NCI-H748 (cell line): ENCODE data around the gene CDH4.

Experiments used
- DNase-seq: peaks from one replicate; lab custom pipeline; 2025; ENCODE audit not compliant: unreplicated experiment; lab: John Stamatoyannopoulos, UW

Gene CDH4

DNA sequence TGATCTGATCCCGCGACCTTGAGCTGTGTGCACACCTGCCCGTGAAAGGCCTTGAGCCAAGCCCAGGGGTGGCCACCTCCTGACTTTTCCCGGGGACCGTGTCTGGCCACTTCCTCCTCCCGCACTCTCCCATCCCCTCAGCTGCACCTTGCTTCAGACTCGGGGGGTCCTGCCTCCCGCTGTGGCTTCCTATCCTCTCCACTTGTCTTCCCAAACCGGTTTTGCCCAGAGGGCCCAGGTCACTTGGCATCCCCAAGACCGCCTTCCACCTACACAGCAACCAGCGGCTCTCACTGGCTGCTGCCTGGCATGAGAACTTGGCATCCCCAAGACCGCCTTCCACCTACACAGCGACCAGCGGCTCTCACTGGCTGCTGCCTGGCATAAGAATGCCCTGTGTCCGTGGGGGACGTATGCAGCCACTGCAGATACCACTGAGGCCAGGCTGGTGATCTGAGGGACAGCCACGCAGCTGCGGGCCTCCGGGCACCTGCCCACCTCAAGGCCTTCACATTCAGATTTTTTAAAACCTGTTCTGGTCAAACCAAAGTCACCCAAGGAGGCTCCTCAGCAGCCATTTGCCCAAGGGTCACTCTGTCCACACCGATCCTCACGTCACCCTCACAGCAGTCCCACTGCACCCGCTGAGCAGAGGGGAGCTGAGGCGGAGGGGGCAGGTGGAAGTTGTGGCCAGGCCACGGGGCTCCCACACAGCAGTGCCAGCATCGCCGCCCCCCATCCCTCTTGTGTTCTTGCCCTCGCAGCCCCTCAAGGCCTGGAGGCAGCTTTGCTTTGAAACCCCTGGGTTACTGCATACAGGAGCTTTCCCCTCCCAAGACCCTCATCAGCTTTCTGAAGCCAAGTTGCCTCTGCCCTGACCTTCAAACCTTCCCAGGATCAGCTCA lies 568.1 kb downstream of the CDH4 start:
- no peak for DNase-seq

DNA sequence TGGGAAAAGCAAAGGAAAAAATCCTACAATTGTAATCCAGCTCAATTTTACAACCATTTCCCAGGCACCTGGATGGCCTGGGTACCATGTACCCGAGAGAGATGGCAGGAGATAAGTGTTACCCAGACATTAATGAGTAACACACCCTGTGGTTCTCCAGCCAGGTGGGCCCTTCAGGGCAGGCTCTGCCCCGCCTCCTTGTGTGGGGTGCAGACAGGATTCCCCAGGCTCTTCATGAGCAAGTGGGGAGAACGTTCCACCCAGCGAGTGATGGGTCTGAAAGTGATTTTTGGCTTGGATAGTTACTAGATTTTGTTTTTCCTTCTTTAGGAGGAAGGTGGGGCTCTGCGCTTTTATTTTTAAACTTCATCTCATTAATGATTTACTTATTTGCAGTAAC lies 569.7 kb downstream of the CDH4 start:
- no peak for DNase-seq

DNA sequence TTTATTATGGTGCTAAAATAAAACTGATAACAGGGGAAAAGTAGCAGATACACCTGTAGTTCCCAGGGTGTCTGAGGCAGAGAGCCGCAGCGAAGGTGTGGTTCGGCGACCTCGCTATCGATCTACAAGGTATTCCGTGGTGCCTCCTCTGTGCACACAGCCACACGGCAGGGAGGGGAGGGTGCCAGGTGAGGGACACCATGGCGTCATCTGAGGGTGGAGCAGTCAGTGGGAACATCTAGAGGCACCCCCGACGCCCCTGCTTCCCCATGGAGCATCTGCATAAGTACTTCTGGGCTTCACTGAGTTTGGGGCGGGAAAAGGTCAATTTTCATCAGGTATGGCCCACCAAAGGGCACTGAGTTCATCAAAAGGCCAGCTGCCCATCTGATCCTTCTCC lies 570.3 kb downstream of the CDH4 start:
- DNase-seq = no peak

DNA sequence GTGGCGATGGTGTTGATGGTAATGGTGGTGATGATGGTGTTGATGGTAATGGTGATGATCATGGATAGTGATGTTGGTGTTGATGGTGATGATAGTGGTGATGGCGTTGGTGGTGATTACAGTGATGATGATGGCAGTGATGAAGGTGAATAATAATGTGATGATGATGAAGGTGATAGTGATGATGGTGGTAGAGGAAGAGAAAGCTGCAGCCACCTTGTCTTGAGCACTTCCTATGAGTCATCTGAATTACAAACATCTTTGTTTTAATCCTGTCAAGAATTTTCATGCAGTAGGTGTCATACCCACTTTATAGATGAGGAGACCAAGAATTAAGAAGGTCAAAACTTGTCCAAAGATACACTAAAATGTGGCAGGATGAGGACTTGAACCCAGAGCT lies 571.2 kb downstream of the CDH4 start:
- no peak for DNase-seq

DNA sequence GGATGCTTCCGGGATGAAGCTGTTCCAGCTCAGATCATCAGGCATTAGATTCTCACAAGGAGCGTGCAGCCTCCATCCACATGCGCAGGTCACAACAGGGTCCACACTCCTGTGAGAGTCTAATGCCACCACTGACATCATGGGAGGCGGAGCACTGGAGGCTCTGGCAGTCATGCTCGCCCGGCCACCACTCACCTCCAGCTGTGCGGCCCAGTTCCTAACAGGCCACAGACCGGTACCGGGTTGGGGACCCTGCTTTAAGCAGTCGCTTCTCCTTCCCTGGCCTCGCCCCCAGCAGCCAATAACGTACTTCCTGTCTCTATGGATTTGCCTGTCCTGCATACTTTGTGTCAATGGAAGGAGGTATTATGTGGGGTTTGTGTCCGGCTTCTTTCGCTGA lies 576.8 kb downstream of the CDH4 start:
- no peak for DNase-seq

DNA sequence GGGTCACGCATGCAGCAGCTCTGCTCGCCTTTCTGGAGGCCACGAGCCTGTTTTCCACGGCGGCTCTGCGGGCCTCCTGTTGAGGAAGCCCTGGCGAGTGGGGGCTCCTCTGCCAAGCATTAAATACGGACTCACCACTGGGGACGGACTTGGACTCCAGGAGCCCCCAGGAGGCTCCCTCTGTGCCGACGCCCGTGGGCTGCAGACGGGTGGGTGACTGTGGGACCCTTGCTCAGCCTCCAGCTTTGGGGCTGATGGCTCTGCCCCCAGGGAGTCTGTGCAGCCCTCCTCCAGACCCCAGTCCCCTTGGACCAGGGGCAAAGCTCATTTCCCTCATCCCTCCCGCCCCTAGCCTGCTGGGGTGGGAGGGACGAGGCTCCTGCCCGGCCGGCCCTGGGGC lies 577.5 kb downstream of the CDH4 start:
- no peak for DNase-seq

DNA sequence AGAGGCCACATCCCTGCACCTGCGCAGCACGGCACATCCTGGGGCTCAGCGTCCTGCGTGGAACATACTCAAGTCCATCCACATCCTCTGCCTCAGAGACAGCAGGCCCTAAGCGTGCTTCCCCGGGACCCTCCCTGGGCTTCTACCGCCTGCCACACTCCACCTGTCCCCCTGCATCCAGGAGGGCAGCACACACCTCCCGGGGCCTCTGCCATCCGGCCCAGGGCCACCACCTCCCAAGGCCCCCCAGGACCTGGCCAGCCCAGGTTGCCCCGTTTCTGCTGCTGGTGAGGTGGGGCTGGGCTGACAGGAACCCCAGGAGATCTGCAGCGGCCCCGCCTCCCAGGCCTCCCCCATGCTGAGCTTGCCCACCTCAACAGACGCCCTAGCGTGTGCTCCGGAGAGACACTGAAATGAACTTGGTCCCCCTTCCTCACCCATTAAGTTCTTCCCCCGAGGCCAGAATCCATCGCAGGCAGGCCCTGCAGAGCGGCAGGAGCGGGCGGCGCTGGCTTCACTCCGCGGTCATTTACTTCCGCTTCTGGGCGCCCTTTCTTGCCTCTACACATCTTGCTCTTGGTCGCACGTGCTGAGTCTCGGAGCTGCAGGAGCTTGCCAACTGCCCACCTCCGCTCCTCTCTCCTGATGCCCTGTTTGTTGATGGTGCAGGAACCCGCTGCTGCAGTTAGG lies 578.3 kb downstream of the CDH4 start:
- no peak for DNase-seq

DNA sequence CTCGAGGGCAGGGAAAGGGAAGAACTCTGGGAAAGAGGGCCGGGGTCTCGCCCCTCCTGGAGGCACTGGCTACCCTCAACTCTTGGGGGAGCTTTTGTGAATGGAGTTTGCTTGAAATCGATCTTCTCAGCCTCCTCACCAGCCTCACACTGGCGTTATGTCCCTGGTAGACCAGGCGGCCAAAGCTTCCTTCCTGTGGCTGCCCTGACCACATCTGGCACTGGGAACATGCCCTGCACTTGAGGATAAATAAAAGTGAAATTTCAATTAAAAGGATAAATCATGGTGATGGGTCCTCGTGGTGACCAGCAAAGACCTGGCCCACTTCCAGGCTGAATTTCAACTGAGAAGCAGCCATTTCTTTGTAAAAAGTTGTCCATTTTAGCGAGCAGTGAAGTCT lies 578.9 kb downstream of the CDH4 start:
- DNase-seq = no peak

DNA sequence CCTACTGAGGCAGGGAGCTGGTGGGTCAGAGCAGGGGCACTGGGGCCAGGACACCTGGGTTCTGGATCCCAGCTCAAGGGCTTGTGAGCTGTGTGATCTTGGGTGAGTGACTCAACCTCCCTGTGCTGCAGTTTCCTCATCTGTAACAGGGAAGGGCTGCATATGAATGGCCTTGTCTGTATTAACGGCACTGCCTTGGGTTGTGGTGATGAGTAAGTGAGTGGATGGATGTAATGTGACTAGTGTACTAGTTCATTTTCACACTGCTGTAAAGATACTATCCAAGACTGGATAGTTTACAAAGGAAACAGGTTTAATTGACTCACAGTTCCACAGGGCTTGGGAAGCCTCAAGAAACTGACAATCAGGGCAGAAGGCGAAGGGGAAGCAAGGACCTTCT lies 580.1 kb downstream of the CDH4 start:
- DNase-seq = no peak

DNA sequence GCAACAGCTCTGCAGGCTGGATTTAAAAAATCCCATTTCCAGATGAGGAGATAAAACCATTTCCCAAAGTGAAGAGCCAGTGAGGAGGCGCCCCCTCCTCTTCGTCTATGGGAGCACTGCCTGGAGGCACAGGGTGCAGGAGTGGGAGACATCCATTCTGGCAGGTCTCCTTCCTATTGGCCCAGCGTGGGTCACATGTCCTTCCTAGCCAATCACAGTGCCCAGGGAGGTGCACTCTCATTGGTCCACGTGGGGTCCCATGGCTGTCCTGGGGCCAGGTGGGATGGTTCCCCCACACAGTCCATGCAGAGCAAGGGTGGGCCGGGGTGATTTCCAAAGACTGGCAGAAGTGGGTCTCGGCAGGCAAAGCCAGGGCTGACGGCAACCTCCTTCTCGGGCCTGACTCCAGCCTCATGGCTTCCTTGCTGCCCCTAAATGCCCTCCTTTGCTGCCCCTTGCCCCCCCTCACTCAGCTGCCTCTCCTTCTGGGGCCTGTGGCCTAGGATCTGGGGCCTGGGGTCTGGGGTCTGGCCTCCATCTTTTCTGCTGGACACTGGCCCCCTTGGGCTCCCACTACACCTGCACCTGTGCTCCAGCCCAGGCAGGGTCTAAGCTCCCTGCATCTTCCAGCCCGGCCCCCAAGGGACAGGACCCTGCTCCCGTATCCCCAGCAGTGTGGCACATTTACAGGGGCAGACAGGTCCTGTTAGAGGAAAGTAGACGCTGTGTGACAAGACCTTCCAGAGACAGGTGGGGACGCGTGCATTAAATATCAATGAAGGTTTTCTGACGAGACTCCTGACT lies 581.9 kb downstream of the CDH4 start:
- no peak for DNase-seq

DNA sequence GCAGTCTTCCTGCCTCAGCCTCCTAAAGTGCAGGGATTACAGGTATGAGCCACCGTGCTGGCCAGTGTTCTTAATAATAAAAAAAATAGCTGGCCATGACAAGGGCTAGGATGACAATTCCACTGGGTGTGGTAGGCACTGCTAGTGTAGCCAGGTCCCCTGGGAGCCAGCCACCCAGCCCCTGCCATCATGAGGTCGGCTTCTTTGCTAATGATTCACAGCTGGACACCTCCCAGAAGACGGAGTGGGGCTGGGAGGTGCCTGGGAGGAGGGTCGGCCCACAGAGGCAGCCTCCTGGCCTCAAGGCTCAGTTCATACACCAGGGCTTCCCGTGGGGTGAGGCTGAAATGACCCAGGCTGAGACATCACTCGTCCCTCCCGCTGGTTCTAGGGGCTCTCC lies 583.2 kb downstream of the CDH4 start:
- no peak for DNase-seq

DNA sequence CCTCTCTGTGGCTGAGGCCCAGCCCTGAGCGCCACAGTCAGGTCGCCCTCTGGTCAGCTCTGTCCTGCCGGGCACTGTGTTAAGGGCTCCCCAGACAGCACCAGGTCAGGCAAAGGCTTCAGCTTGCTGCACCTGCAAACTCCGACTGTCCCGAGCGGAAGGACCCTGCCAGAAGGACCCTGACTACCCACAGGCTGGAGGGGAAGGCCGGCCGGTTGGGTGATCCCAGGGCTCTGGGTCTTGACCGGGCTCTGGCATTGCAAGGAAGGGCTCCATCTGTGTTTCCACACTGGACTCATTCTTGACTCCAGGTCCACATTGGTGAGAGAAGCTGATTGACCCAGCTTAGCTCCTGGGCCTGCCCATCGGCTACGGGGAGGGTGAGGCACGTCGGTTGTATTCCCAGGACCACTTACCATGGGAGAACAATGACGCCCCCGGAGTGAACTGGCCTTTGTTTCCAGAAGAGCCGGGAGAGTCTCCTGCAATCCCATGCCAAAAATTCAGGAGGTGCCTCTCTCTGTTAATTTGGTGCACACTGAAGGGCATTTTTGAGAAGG lies 583.8 kb downstream of the CDH4 start:
- DNase-seq = no peak

DNA sequence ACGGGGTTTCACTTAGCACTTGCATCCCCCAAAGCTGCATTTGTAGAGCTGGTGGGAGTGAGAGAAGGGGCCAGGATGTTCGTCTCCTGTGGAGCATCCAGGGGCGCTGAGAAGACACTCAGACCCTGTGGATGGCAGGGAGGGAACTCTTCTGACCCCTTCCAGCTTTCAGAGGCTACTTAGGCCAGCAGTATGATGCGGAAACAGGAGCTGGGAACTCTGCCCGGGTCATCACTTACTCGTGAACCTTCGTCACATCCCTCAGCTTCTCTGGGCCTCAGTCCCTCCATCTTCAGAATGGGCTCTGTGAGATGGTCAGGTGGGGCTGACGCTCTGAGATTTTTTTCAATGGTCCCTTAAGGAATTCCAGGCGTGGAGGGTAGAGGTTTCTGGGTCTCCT lies 585.1 kb downstream of the CDH4 start:
- no peak for DNase-seq

DNA sequence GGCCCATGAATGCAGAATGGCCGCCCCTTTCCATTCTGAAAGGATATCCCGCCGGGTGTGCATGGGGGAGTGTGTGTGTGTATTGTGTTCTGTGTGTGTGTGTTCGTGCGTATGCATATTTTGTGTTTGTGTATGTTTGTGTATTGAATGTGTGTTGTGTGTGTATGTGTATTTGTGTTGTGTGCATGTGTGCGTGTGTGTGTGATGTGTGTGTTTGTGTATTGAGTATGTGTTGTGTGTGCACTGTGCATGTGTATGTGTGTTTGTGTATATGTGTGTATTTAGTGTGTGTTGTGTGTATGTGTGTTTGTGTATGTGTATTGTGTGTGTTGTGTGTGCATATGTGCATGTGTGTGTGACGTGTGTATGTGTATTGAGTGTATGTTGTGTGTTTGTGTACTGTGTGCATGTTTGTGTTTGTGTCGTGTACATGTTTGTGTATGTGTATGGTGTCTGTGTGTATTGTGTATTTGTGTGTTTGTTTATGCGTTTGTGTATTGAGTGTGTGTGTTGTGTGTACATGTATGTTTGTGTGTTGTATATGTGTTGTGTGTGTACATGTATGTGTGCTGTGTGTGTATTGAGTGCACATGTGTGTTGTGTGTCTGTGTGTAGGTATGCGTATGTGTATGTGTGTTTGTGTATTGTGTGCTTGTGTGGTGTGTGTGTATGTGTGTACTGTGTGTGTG lies 587.3 kb downstream of the CDH4 start:
- DNase-seq = no peak

DNA sequence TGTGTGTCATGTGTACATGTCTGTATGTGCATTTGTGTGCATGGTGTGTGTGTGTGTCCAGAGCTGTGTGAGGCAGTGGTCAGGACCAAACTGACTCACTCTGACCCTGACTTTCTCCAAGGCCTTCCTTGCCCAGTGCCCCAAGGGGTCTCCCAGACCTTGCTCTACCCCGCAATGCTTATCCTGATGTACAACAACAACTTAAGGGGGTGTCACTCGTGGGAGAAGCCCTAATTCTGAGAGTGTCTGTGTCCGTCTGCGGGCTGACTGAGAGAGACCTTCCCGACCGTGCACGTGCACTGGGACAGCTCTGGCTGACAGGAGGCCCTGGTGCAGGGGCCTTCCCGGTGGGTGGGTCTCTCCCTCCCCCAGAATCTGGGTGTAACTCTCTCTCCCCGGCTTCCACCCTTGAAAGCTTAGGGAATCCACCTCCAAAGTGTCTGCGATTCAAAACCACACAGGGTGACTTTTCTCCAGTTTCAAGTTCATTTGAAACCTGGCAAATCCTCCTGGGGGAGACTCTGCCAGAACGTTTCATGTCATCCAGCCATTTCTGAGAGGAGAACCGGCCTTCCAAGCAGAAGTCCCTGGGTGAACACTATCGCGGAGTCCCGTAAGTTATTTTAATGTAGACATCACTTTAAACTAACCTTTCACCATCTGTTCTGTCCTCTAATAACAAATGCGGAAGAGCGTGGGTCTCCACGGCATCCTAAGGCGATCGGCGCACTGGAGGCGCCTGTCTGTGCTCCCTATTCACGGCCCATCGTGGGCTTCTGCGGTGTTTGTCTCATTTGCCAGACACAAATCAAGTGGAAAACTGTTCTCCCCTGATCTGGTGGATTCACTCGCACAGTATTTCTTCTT lies 588.1 kb downstream of the CDH4 start:
- DNase-seq = no peak

DNA sequence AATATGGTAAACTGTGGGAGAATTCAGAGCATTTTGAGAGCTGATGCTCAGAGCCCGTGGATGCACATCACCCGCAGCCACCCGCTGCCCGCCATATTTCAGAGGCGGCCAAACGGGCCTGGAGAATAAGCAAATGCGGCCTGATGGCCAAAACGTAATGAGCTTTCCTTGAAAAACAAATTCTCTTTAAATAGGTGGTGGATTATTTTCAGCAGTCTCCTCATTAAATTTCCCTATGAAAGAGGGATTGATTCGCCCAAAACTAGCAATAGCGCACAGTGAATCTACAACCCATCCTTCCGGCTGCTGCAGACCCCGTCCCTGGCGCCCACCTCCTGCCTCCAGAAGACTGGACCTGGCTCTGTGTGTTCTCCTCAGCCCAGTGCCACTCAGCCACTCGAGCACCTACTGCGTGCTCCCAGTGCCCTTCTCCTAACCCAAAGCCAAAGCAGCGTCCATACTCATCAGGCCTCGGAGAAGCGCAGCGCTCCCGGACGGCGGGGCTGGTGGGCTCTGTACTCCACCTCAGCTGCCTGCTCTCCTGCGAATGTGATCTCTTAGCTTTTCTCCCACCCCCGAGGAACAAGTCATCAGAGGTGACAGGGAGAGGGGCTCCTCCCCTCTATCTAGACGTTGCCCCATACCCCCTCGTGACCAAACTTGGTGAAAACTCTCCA lies 588.9 kb downstream of the CDH4 start:
- DNase-seq = no peak

DNA sequence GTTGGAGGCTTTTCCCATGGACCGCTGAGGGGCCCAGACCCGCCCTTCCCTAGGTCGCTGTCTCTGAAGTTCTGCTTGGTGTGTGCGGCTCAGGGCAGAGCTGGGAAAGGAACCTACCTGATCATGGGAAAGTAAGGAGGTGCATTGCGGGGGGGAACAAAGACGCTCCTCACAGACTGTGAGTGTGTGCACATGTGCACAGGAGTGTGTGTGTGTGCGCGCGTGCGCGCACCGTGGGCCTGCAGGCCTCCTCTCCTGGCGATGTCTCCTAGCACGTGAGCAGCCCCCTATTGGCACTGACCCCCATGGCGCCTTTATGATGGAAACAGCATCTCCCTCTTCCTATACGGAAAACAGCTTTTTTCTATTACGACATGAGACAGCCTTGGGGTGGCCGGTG lies 589.5 kb downstream of the CDH4 start:
- no peak for DNase-seq

DNA sequence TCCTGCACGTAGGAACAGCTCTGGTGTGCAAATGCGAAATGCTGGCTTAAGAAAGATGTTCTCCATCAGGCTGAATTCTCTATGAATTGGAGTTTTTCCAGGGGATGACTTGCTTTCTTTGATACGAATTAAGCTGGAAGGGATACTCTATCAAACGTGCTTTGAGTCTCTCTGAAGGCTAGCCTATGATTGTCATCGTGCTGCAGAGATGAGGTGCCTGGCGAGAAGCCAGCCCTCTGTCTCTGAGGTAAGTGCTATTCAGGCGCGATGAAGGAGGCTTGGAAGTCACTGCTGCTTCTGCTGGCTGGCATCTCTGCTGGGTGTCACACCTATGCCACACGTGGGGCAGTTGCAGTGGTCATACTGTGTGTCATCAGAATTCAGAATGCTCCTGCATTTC lies 589.9 kb downstream of the CDH4 start:
- peak; percentile 57 for DNase-seq

DNA sequence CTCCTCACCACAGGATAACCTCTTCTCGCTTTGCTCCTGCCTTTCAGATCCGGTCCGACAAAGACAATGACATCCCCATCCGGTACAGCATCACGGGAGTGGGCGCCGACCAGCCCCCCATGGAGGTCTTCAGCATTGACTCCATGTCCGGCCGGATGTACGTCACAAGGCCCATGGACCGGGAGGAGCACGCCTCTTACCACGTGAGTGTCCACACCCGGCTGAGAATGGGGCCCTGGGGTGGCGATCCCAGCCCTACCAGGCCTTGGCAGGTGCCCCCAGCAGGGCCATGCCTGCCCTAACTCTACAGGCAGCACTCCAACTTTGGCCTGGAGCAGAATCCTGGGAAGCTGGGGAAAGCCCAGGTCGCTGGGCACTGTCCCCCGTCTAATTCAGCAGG lies 592.6 kb downstream of the CDH4 start:
- no peak for DNase-seq
